ENCODE results near the gene SPRED3. TPM values are rescaled to one million over a fixed set of nuclear protein-coding genes. Genes with fewer than 3 reads are reported as not detected.
"Not testable (repeated sequence)": the region's sequence is repeated elsewhere in the genome, so short reads cannot be mapped to it uniquely, and the experiment has no call there.

Gene SPRED3
- total and polyA plus RNA-seq, 2 donors (not counting 1 experiment from before 2014, with no cell fraction given) = 1.1 to 1.7 TPM

DNA sequence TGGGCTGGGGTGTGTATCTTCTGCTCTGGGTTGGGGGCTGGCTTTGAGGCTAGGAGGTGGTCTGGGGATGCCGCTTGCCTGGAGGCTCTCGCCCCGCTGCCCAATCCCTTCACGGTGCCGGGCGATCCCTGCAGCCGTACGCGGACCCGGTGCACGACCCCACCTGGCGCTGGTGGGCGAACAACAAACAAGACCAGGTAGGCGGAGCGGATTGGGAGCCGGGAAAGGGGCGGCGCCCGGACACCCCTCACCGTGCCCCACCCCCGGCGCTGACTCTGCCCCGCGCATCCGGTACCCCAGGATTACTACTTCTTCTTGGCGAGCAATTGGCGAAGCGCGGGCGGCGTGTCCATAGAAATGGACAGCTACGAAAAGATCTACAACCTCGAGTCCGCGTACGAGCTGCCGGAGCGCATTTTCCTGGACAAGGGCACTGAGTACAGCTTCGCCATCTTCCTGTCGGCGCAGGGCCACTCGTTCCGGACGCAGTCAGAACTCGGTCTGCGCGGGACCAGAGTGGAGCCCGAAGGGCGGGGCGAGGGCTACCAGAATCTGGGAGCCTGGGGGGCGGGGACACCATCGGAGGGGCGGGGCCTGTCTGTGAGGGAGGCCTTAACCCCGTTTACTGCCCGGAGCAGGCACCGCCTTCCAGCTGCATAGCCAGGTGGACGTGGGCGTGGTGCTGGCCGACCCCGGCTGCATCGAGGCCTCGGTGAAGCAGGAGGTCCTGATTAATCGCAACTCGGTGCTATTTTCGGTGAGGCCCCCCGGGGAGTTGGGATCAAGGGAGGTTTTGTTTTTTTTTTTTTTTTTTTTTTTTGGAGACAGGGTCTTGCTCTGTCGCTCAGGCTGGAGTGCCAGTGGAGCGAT is 26.2 kb upstream of the SPRED3 start:
- peak; percentile 70 for DNase-seq
- Mint-ChIP-seq H3K4me3 (peak overlapping the region; percentile 91), H3K9me3 (ENCODE audit: insufficient read depth) (no peaks in the 10 kb centered on the region), H3K4me1 (peaks cover 17% of the 10 kb centered on the region), H3K27ac (peak overlapping the region; percentile 53), H3K27me3 (peaks cover 6% of the 10 kb centered on the region)
- H3K9ac ChIP-seq (ENCODE audit: low read length) = peak overlapping the region; percentile 73
- peaks cover 0 to 8% (median 0%) of the 10 kb centered on the region in 3 donors for H3K9me3 ChIP-seq (ENCODE audit: control extremely low read depth in 1 of 3, control insufficient read depth in 2 of 3, insufficient read depth in 1 of 3, low read length in 2 of 3)
- ChIA-PET CTCF (interaction anchor here (1.4 kb wide), 1 partner anchor 12 kb away, joined by 5 read pairs; the partner anchor contains the start of gene PSMD8), POLR2A (interaction anchor here (1.1 to 1.6 kb wide), 4 partner anchors 12 to 96 kb away, joined by 3 to 8 read pairs (median 5); partner anchors contain the start of genes GGN, PSMD8 and SPRED3)
- H3K36me3 ChIP-seq (replicated peaks in 1 of 2; ENCODE audit: control extremely low read depth in 1 of 2, control insufficient read depth in 1 of 2, extremely low read depth in 1 of 2, insufficient read depth in 2 of 2, low read length in 1 of 2) = no peaks in the 10 kb centered on the region
- TF ChIP-seq, protein P1, sequence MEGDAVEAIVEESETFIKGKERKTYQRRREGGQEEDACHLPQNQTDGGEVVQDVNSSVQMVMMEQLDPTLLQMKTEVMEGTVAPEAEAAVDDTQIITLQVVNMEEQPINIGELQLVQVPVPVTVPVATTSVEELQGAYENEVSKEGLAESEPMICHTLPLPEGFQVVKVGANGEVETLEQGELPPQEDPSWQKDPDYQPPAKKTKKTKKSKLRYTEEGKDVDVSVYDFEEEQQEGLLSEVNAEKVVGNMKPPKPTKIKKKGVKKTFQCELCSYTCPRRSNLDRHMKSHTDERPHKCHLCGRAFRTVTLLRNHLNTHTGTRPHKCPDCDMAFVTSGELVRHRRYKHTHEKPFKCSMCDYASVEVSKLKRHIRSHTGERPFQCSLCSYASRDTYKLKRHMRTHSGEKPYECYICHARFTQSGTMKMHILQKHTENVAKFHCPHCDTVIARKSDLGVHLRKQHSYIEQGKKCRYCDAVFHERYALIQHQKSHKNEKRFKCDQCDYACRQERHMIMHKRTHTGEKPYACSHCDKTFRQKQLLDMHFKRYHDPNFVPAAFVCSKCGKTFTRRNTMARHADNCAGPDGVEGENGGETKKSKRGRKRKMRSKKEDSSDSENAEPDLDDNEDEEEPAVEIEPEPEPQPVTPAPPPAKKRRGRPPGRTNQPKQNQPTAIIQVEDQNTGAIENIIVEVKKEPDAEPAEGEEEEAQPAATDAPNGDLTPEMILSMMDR (IDR thresholded peaks at IDR 0.05) = no peak
- no peak for TF ChIP-seq EZH2 (IDR thresholded peaks at IDR 0.05; ENCODE audit: borderline replicate concordance, insufficient read depth, low read depth, low read length, poor library complexity, severe bottlenecking)
- no peaks in the 10 kb centered on the region for H4K20me1 ChIP-seq (ENCODE audit: control insufficient read depth, insufficient read depth, low read length, poor library complexity, severe bottlenecking)
- H3K79me2 ChIP-seq (ENCODE audit: control insufficient read depth, insufficient read depth, low read length) = no peaks in the 10 kb centered on the region
- ATAC-seq (ENCODE audit: low read depth) = peak; percentile 67
- peaks cover 9 to 20% of the 10 kb centered on the region in 2 donors for H3K4me1 ChIP-seq (ENCODE audit: control insufficient read depth in 2 of 2, insufficient read depth in 2 of 2, low read length in 2 of 2)
- H3K4me3 ChIP-seq (ENCODE audit: control extremely low read depth in 1 of 5, extremely low read depth in 1 of 5, insufficient read depth in 1 of 5, low read depth in 2 of 5, low read length in 4 of 5) = peak overlapping the region; percentile 53 to 76 (median 62)
- peak overlapping the region; percentile 99 for H3K4me2 ChIP-seq (replicated peaks; ENCODE audit: low read depth, low read length, poor library complexity, severe bottlenecking)
- peaks cover 0 to 32% (median 2%) of the 10 kb centered on the region in 4 experiments for H3K27me3 ChIP-seq (replicated peaks in 1 of 4; ENCODE audit: control extremely low read depth in 1 of 4, control insufficient read depth in 3 of 4, insufficient read depth in 4 of 4, low read length in 3 of 4)
- intact Hi-C loops (cut with micrococcal nuclease) = loop anchor here (1.0 kb wide), 1 partner anchor 26 kb away; no protein-coding TSS in a partner anchor
- no peak overlapping the region for H3K27ac ChIP-seq (ENCODE audit: low read length in 2 of 2)
- WGBS (ENCODE audit: insufficient coverage) = 2% methylated on average over 67 of the region's 68 CpGs
- H2AFZ ChIP-seq (ENCODE audit: insufficient read depth, low read depth, low read length, poor library complexity, severe bottlenecking) = peak overlapping the region; percentile 87

DNA sequence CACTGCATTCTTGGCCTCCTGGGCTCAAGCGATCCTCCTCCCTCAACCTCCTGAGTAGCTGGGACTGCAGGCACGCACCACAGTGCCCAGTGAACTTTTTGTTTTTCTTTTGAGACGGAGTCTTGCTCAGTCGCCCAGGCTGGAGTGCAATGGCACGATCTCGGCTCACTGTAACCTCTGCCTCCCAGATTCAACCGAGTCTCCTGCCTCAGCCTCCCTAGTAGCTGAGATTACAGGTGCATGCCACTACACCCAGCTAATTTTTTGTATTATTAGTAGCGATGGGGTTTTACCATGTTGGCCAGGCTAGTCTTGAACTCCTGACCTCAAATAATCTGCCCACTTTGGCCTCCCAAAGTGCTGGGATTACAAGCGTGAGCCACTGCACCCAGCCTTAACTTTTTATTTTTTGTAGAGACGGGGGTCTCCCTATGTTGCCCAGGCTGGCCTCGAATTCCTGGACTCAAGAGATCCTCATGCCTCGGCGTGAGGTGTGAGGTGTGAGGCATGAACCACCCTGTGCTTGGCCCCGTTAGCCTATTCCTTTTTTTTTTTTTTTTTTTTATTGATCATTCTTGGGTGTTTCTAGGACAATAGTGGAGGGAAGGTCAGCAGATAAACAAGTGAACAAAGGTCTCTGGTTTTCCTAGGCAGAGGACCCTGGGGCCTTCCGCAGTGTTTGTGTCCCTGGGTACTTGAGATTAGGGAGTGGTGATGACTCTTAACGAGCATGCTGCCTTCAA is 25.4 kb upstream of the SPRED3 start:
- H3K79me2 ChIP-seq (ENCODE audit: control insufficient read depth, insufficient read depth, low read length); H3K27me3 Mint-ChIP-seq; H3K9me3 ChIP-seq (ENCODE audit: control extremely low read depth in 1 of 3, control insufficient read depth in 2 of 3, insufficient read depth in 1 of 3, low read length in 2 of 3); H3K27ac ChIP-seq (ENCODE audit: low read length in 2 of 2); H2AFZ ChIP-seq (ENCODE audit: insufficient read depth, low read depth, low read length, poor library complexity, severe bottlenecking); DNase-seq; H3K9me3 Mint-ChIP-seq (ENCODE audit: insufficient read depth); H3K27ac Mint-ChIP-seq; ATAC-seq (ENCODE audit: low read depth); H4K20me1 ChIP-seq (ENCODE audit: control insufficient read depth, insufficient read depth, low read length, poor library complexity, severe bottlenecking); H3K36me3 ChIP-seq (replicated peaks in 1 of 2; ENCODE audit: control extremely low read depth in 1 of 2, control insufficient read depth in 1 of 2, extremely low read depth in 1 of 2, insufficient read depth in 2 of 2, low read length in 1 of 2): not testable (repeated sequence)
- Histone ChIP-seq H3K9ac (ENCODE audit: low read length) (peak overlapping the region; percentile 73), H3K4me2 (replicated peaks; ENCODE audit: low read depth, low read length, poor library complexity, severe bottlenecking) (peak overlapping the region; percentile 99), H3K27me3 (replicated peaks in 1 of 4; ENCODE audit: control extremely low read depth in 1 of 4, control insufficient read depth in 3 of 4, insufficient read depth in 4 of 4, low read length in 3 of 4) (peaks cover 0 to 37% (median 2%) of the 10 kb centered on the region in 4 experiments), H3K4me3 (ENCODE audit: control extremely low read depth in 1 of 5, extremely low read depth in 1 of 5, insufficient read depth in 1 of 5, low read depth in 2 of 5, low read length in 4 of 5) (peak overlapping the region in 4 of 5 experiments; percentile 53 to 76 (median 65)), H3K4me1 (ENCODE audit: control insufficient read depth in 2 of 2, insufficient read depth in 2 of 2, low read length in 2 of 2) (peaks cover 9 to 20% of the 10 kb centered on the region in 2 donors)
- 50% methylated on average over 1 of the region's 16 CpGs for WGBS (ENCODE audit: insufficient coverage)
- CTCF ChIA-PET = interaction anchor here (1.4 kb wide), 1 partner anchor 11 kb away, joined by 5 read pairs; the partner anchor contains the start of gene PSMD8
- intact Hi-C loops (cut with micrococcal nuclease) = loop anchor here (1.0 kb wide), 1 partner anchor 27 kb away; no protein-coding TSS in a partner anchor
- Mint-ChIP-seq H3K4me3 (peak overlapping the region; percentile 45), H3K4me1 (peaks cover 17% of the 10 kb centered on the region)
- POLR2A ChIA-PET = interaction anchor here (1.4 to 1.6 kb wide), 2 partner anchors 11 to 47 kb away, joined by 6 to 8 read pairs; partner anchors contain the start of gene PSMD8

Data from B cell (primary cell).